Gastroesophageal sphincter (tissue), 4 donors: ENCODE data around the gene TMEM127. TPM values are rescaled to one million over a fixed set of nuclear protein-coding genes. Genes with fewer than 3 reads are reported as not detected.
A peak's percentile ranks its signal among the peaks of the same experiment; 100 is the strongest.

ENCODE experiments used
- ATAC-seq: fragments of 150-250 bp; one replicate; pipeline ENCODE4 v1.9.1; 2016; ENCODE audit warnings: mild to moderate bottlenecking, moderate library complexity
- H3K27ac ChIP-seq, 4 donors: fragments of 200-600 bp; sonication (generic) in 3 of 4; 1 replicate in 3 of 4; 2 replicates in 1 of 4; pipeline ENCODE4 v1.5.1; 2016 to 2019
- H3K27me3 ChIP-seq: fragments of 200-600 bp; sonication (generic); one replicate; pipeline ENCODE4 v1.5.1; 2019
- H3K36me3 ChIP-seq, 2 donors: fragments of 200-600 bp; sonication (generic); one replicate each; pipeline ENCODE4 v1.5.1; 2019; ENCODE audit warnings: control low read depth in 1 of 2
- H3K4me1 ChIP-seq, 3 donors: fragments of 200-600 bp; sonication (generic); 1 replicate in 2 of 3; 2 replicates in 1 of 3; pipeline ENCODE4 v1.5.1; 2016 to 2019; ENCODE audit warnings: control low read depth in 2 of 3
- H3K4me3 ChIP-seq, 2 donors: fragments of 200-600 bp; sonication (generic); one replicate each; pipeline ENCODE4 v1.5.1; 2019; ENCODE audit warnings: mild to moderate bottlenecking in 1 of 2, moderate library complexity in 1 of 2
- H3K9me3 ChIP-seq, 3 donors: fragments of 200-600 bp; sonication (generic); one replicate each; pipeline ENCODE4 v1.5.1; 2017 to 2019; ENCODE audit warnings: control low read depth in 2 of 3
- EP300 ChIP-seq: sonication (generic); formaldehyde crosslinking; IDR thresholded peaks from one replicate; pipeline ENCODE4 v1.6.1; 2017; ENCODE audit warnings: antibody characterized with exemption, mild to moderate bottlenecking
- POLR2A ChIP-seq, 2 donors: fragments of 450-650 bp; IDR thresholded peaks; one replicate each; pipeline ENCODE4 v1.6.1; 2017; ENCODE audit warnings: antibody characterized with exemption in 2 of 2, mild to moderate bottlenecking in 2 of 2, moderate library complexity in 1 of 2
- POLR2AphosphoS5 ChIP-seq: sonication (generic); formaldehyde crosslinking; IDR thresholded peaks from one replicate; pipeline ENCODE4 v1.6.1; 2017; ENCODE audit warnings: antibody characterized with exemption
- WGBS, 2 donors: methylation state at CpG; one replicate each; pipeline ENCODE4 v1.1.5; 2018; ENCODE audit warnings: low coverage in 1 of 2; 5-methylcytosine and 5-hydroxymethylcytosine counted together
- total RNA-seq, 4 donors: library from RNA; depleted of rRNA; stranded (reverse); fragments of >200 nt; gene quantifications; one replicate each; pipeline ENCODE4 v1.1.0, GENCODE V29; 2016
- TF ChIP-seq, protein P1 (sequence below), 4 experiments: fragments of 200-600 bp in 2 of 4; fragments of 450-650 bp in 2 of 4; sonication (generic) in 1 of 4; IDR thresholded peaks; one replicate each; pipeline ENCODE4 v1.5.1; 2017 to 2019; ENCODE audit warnings: antibody characterized with exemption in 4 of 4, mild to moderate bottlenecking in 2 of 4, moderate library complexity in 2 of 4

TMEM127 gene
- total RNA-seq, 4 donors from 2014 or later, result 39.4 to 73.8 (median 43.9) TPM

DNA sequence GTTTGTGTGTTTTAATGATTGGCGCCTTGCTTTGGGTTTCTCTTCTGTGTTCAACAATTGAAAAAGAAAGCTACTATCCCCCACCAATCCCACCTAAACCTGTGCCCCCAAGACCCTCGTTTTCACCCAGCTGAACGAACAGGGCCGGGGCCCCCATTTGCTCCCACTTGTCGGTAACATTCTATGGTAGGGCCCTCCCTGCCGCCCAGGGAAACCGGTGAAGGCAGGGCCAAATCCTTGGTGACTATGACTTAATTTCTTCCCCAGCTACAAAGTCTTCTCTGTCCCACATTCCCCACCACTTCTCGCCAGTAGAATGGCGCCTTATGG, 40.1 kb upstream of the TMEM127 start:
- Histone ChIP-seq H3K27ac (peak overlapping the region; percentile 74 to 87 (median 80)), H3K36me3 (peaks cover 0 to 30% of the 10 kb centered on the region in 2 donors), H3K4me1 (peaks cover 0 to 49% (median 11%) of the 10 kb centered on the region in 3 donors), H3K4me3 (peak overlapping the region; percentile 67 to 90), H3K27me3 (no peaks in the 10 kb centered on the region), H3K9me3 (no peaks in the 10 kb centered on the region)
- no peak for ATAC-seq
- 12 to 83% methylated on average over 1 to 9 of the region's 9 CpGs for WGBS, 2 donors
- TF ChIP-seq, protein P1, sequence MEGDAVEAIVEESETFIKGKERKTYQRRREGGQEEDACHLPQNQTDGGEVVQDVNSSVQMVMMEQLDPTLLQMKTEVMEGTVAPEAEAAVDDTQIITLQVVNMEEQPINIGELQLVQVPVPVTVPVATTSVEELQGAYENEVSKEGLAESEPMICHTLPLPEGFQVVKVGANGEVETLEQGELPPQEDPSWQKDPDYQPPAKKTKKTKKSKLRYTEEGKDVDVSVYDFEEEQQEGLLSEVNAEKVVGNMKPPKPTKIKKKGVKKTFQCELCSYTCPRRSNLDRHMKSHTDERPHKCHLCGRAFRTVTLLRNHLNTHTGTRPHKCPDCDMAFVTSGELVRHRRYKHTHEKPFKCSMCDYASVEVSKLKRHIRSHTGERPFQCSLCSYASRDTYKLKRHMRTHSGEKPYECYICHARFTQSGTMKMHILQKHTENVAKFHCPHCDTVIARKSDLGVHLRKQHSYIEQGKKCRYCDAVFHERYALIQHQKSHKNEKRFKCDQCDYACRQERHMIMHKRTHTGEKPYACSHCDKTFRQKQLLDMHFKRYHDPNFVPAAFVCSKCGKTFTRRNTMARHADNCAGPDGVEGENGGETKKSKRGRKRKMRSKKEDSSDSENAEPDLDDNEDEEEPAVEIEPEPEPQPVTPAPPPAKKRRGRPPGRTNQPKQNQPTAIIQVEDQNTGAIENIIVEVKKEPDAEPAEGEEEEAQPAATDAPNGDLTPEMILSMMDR (IDR thresholded peaks at IDR 0.05), result no peak
- TF ChIP-seq POLR2AphosphoS5 (no peak), EP300 (no peak), POLR2A (IDR thresholded peaks at IDR 0.05) (no peak)

DNA sequence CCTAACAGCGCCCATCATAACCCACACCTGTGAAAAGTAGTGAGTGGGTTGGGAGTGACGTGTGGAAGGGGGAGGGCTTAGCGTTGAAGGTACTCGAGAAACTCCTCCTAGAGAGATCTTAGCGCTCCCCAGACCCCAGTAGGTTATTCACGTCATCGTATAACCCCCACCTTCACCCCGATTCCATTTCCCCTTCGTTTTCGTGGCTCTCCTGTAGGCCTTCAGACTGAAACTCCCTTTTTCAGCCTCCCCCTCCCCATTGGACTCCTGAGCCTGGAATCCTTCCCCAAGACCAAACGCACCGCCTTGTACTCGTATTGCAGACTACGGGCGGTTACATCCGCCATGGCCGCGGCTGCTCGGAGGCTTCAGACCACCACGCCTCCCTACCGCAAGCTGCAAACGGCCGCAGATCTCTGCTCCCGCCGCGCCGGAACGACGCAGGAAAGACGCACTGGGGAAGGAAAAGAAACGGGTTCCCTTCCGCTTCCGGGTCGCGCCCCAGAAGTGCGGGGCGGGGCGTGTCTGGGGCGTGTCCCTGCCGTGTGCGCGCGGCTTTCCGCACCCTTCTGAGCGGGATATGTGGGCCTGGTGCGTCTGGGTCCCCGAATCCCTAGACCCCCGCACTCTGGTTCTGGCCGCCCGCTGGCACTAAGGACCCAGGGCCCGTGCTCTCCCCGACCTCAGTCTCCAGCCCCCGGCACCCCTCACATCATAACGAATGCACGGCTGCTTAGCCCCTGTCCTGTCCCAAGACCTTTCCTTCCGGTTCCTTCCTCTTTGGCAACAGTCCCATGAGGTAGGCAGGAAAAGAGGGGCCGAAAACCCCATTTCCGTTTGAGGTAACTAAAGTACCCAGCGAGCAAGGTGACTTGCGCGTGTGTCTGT, 39.5 kb upstream of the TMEM127 start, which contains the start of gene SNRNP200:
Gene SNRNP200, minus strand, starts transcription at position 456 of the 888 bp plus-strand sequence. Its CDS starts 109 bp downstream, at position 347.
- 2 to 3% methylated on average over 15 to 23 of the region's 61 CpGs for WGBS, 2 donors
- peak; percentile 96 for ATAC-seq
- TF ChIP-seq, protein P1 (IDR thresholded peaks at IDR 0.05), result peak in 1 of 4 experiments; percentile 4
- TF ChIP-seq EP300 (no peak), POLR2A (IDR thresholded peaks at IDR 0.05) (peak; percentile 77), POLR2AphosphoS5 (peak; percentile 92)
- Histone ChIP-seq H3K27me3 (no peaks in the 10 kb centered on the region), H3K36me3 (peaks cover 0 to 36% of the 10 kb centered on the region in 2 donors), H3K27ac (peak within 1 kb of the TSS; percentile 74 to 87 (median 80)), H3K4me3 (peak within 1 kb of the TSS; percentile 67 to 90), H3K9me3 (no peaks in the 10 kb centered on the region), H3K4me1 (peaks cover 0 to 50% (median 11%) of the 10 kb centered on the region in 3 donors)

DNA sequence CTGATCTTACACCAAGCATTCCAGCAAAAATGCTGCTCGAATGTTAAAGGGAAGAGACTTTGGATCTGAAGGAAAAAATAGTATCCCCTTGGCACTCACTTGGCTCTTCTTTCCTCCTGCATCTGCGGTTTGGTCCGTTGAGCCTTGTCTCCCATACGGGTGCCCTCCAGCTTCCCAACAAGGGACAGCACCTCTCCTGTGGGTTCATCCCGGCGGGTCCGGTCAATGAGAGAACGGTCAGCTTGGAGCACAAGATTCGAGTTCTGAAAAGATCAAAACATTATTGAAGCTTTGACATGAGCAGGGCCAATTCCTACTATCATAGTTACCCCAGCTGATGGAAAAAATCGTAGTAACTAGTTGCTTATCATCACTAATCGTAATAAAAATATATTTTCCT, 38.8 kb upstream of the TMEM127 start:
- 64 to 73% methylated on average over 4 to 11 of the region's 11 CpGs for WGBS, 2 donors
- peak overlapping the region; percentile 67 to 90 for H3K4me3 ChIP-seq
- TF ChIP-seq POLR2AphosphoS5 (no peak), POLR2A (IDR thresholded peaks at IDR 0.05) (no peak), EP300 (no peak)
- TF ChIP-seq, protein P1 (IDR thresholded peaks at IDR 0.05), result no peak
- no peaks in the 10 kb centered on the region for H3K27me3 ChIP-seq
- no peaks in the 10 kb centered on the region for H3K9me3 ChIP-seq
- H3K36me3 ChIP-seq, result peaks cover 0 to 44% of the 10 kb centered on the region in 2 donors
- no peak for ATAC-seq
- H3K4me1 ChIP-seq, result peaks cover 0 to 50% (median 11%) of the 10 kb centered on the region in 3 donors
- peak overlapping the region in 3 of 4 donors; percentile 78 to 87 (median 82) for H3K27ac ChIP-seq

DNA sequence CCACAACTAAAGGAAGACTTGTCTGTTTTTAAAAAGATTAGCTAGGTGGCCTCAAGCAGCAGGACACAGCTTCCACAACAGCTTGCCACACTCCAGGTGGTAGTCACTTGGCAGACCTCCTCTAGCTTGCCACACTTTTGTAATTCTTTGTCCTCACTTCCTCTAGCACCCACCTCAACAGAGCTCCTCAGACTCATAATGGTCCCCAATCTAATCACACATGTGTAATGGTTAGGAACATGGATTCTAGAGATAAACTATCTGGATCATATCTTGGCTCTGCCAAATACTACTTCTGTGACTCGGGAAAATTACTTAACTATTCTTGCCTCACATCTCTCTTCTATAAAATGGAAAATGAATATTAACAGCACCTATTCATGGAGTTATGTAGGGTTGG, 36.1 kb upstream of the TMEM127 start:
- ATAC-seq, result no peak
- WGBS, 2 donors, result 67% methylated on average over 1 of the region's 1 CpG; no CpG with 5 or more reads in 1 of the 2 donors
- Histone ChIP-seq H3K27ac (no peak overlapping the region), H3K27me3 (no peaks in the 10 kb centered on the region), H3K4me1 (peaks cover 0 to 50% (median 11%) of the 10 kb centered on the region in 3 donors), H3K36me3 (peaks cover 4 to 71% of the 10 kb centered on the region in 2 donors), H3K9me3 (no peaks in the 10 kb centered on the region), H3K4me3 (no peak overlapping the region)
- TF ChIP-seq, protein P1 (IDR thresholded peaks at IDR 0.05), result no peak
- no peak for TF ChIP-seq POLR2A (IDR thresholded peaks at IDR 0.05)
- no peak for TF ChIP-seq EP300
- TF ChIP-seq POLR2AphosphoS5, result no peak
